ENCODE results near the gene RPEL1.
"Not testable (repeated sequence)": the region's sequence is repeated elsewhere in the genome, so short reads cannot be mapped to it uniquely, and the experiment has no call there.

Gene RPEL1

GRCh38 chr10:103207643-103208042 is 38.0 kb upstream of the RPEL1 start:
- H3K9me3 ChIP-seq (ENCODE audit: low read length); H3K9ac ChIP-seq (ENCODE audit: low read length); H3K4me1 ChIP-seq (ENCODE audit: insufficient read depth, low read length); H3K36me3 ChIP-seq (ENCODE audit: insufficient read depth, low read length); H3K4me3 ChIP-seq (ENCODE audit: low read depth in 1 of 2, low read length in 2 of 2); H3K27ac ChIP-seq (ENCODE audit: low read depth, low read length); H3K27me3 ChIP-seq (ENCODE audit: control insufficient read depth in 1 of 2, insufficient read depth in 2 of 2, low read length in 2 of 2): not testable (repeated sequence)

GRCh38 chr10:103210262-103210661 is 35.4 kb upstream of the RPEL1 start:
- not testable (repeated sequence) for H3K36me3 ChIP-seq (ENCODE audit: insufficient read depth, low read length); H3K9ac ChIP-seq (ENCODE audit: low read length); H3K9me3 ChIP-seq (ENCODE audit: low read length); H3K27me3 ChIP-seq (ENCODE audit: control insufficient read depth in 1 of 2, insufficient read depth in 2 of 2, low read length in 2 of 2); H3K4me1 ChIP-seq (ENCODE audit: insufficient read depth, low read length); H3K27ac ChIP-seq (ENCODE audit: low read depth, low read length); H3K4me3 ChIP-seq (ENCODE audit: low read depth in 1 of 2, low read length in 2 of 2)

- H3K27ac ChIP-seq (ENCODE audit: low read depth, low read length) = no peak overlapping the region
- H3K9ac ChIP-seq (ENCODE audit: low read length) = no peak overlapping the region
- H3K9me3 ChIP-seq (ENCODE audit: low read length) = no peaks in the 10 kb centered on the region
- H3K27me3 ChIP-seq (ENCODE audit: control insufficient read depth in 1 of 2, insufficient read depth in 2 of 2, low read length in 2 of 2) = no peaks in the 10 kb centered on the region
- H3K4me3 ChIP-seq (ENCODE audit: low read depth in 1 of 2, low read length in 2 of 2) = no peak overlapping the region
- H3K36me3 ChIP-seq (ENCODE audit: insufficient read depth, low read length) = no peaks in the 10 kb centered on the region
- no peaks in the 10 kb centered on the region for H3K4me1 ChIP-seq (ENCODE audit: insufficient read depth, low read length)
Measured at GRCh38 chr10:103215601-103216000, 30.1 kb upstream of the RPEL1 start.

- H3K4me1 ChIP-seq (ENCODE audit: insufficient read depth, low read length); H3K36me3 ChIP-seq (ENCODE audit: insufficient read depth, low read length): not testable (repeated sequence)
Measured at GRCh38 chr10:103216362-103216761, 29.3 kb upstream of the RPEL1 start.

GRCh38 chr10:103224133-103224532 is 21.6 kb upstream of the RPEL1 start:
- no peaks in the 10 kb centered on the region for H3K4me1 ChIP-seq (ENCODE audit: insufficient read depth, low read length)
- H3K9ac ChIP-seq (ENCODE audit: low read length) = no peak overlapping the region
- H3K27ac ChIP-seq (ENCODE audit: low read depth, low read length) = no peak overlapping the region
- peaks cover 4% of the 10 kb centered on the region for H3K9me3 ChIP-seq (ENCODE audit: low read length)
- H3K36me3 ChIP-seq (ENCODE audit: insufficient read depth, low read length) = no peaks in the 10 kb centered on the region
- H3K27me3 ChIP-seq (ENCODE audit: control insufficient read depth in 1 of 2, insufficient read depth in 2 of 2, low read length in 2 of 2) = no peaks in the 10 kb centered on the region
- no peak overlapping the region for H3K4me3 ChIP-seq (ENCODE audit: low read depth in 1 of 2, low read length in 2 of 2)

More at GRCh38 chr10:103216362-103216761, 29.3 kb upstream of the RPEL1 start:
- not testable (repeated sequence) for H3K27ac ChIP-seq (ENCODE audit: low read depth, low read length); H3K4me3 ChIP-seq (ENCODE audit: low read depth in 1 of 2, low read length in 2 of 2); H3K9me3 ChIP-seq (ENCODE audit: low read length); H3K9ac ChIP-seq (ENCODE audit: low read length); H3K27me3 ChIP-seq (ENCODE audit: control insufficient read depth in 1 of 2, insufficient read depth in 2 of 2, low read length in 2 of 2)

GRCh38 chr10:103224721-103225120 is 21.0 kb upstream of the RPEL1 start:
- not testable (repeated sequence) for H3K4me1 ChIP-seq (ENCODE audit: insufficient read depth, low read length); H3K27me3 ChIP-seq (ENCODE audit: control insufficient read depth in 1 of 2, insufficient read depth in 2 of 2, low read length in 2 of 2); H3K4me3 ChIP-seq (ENCODE audit: low read depth in 1 of 2, low read length in 2 of 2); H3K27ac ChIP-seq (ENCODE audit: low read depth, low read length); H3K9ac ChIP-seq (ENCODE audit: low read length); H3K9me3 ChIP-seq (ENCODE audit: low read length); H3K36me3 ChIP-seq (ENCODE audit: insufficient read depth, low read length)

- H3K4me3 ChIP-seq (ENCODE audit: low read depth in 1 of 2, low read length in 2 of 2) = no peak overlapping the region
- peaks cover 5% of the 10 kb centered on the region for H3K4me1 ChIP-seq (ENCODE audit: insufficient read depth, low read length)
- H3K9ac ChIP-seq (ENCODE audit: low read length) = no peak overlapping the region
- H3K36me3 ChIP-seq (ENCODE audit: insufficient read depth, low read length) = no peaks in the 10 kb centered on the region
- H3K9me3 ChIP-seq (ENCODE audit: low read length) = peaks cover 4% of the 10 kb centered on the region
- no peaks in the 10 kb centered on the region for H3K27me3 ChIP-seq (ENCODE audit: control insufficient read depth in 1 of 2, insufficient read depth in 2 of 2, low read length in 2 of 2)
- H3K27ac ChIP-seq (ENCODE audit: low read depth, low read length) = no peak overlapping the region
Measured at GRCh38 chr10:103225939-103226338, 19.7 kb upstream of the RPEL1 start.

GRCh38 chr10:103227416-103227815 is 18.3 kb upstream of the RPEL1 start:
- Histone ChIP-seq H3K27ac (ENCODE audit: low read depth, low read length) (no peak overlapping the region), H3K4me1 (ENCODE audit: insufficient read depth, low read length) (peaks cover 10% of the 10 kb centered on the region), H3K36me3 (ENCODE audit: insufficient read depth, low read length) (no peaks in the 10 kb centered on the region), H3K4me3 (ENCODE audit: low read depth in 1 of 2, low read length in 2 of 2) (no peak overlapping the region), H3K9ac (ENCODE audit: low read length) (no peak overlapping the region), H3K27me3 (ENCODE audit: control insufficient read depth in 1 of 2, insufficient read depth in 2 of 2, low read length in 2 of 2) (no peaks in the 10 kb centered on the region), H3K9me3 (ENCODE audit: low read length) (peaks cover 4% of the 10 kb centered on the region)

- no peak overlapping the region for H3K9ac ChIP-seq (ENCODE audit: low read length)
- no peak overlapping the region for H3K27ac ChIP-seq (ENCODE audit: low read depth, low read length)
- H3K4me3 ChIP-seq (ENCODE audit: low read depth in 1 of 2, low read length in 2 of 2) = no peak overlapping the region
- no peaks in the 10 kb centered on the region for H3K27me3 ChIP-seq (ENCODE audit: control insufficient read depth in 1 of 2, insufficient read depth in 2 of 2, low read length in 2 of 2)
- H3K36me3 ChIP-seq (ENCODE audit: insufficient read depth, low read length) = no peaks in the 10 kb centered on the region
- H3K9me3 ChIP-seq (ENCODE audit: low read length) = no peaks in the 10 kb centered on the region
- H3K4me1 ChIP-seq (ENCODE audit: insufficient read depth, low read length) = peaks cover 10% of the 10 kb centered on the region
Measured at GRCh38 chr10:103231047-103231551, 14.6 kb upstream of the RPEL1 start.

- Histone ChIP-seq H3K9me3 (ENCODE audit: low read length) (no peaks in the 10 kb centered on the region), H3K4me3 (ENCODE audit: low read depth in 1 of 2, low read length in 2 of 2) (no peak overlapping the region), H3K27ac (ENCODE audit: low read depth, low read length) (no peak overlapping the region), H3K4me1 (ENCODE audit: insufficient read depth, low read length) (peaks cover 10% of the 10 kb centered on the region), H3K36me3 (ENCODE audit: insufficient read depth, low read length) (no peaks in the 10 kb centered on the region), H3K27me3 (ENCODE audit: control insufficient read depth in 1 of 2, insufficient read depth in 2 of 2, low read length in 2 of 2) (no peaks in the 10 kb centered on the region), H3K9ac (ENCODE audit: low read length) (no peak overlapping the region)
Measured at GRCh38 chr10:103232131-103232673, 13.5 kb upstream of the RPEL1 start.

GRCh38 chr10:103232772-103233488 is 12.8 kb upstream of the RPEL1 start:
- H3K9me3 ChIP-seq (ENCODE audit: low read length) = no peaks in the 10 kb centered on the region
- no peak overlapping the region for H3K27ac ChIP-seq (ENCODE audit: low read depth, low read length)
- no peaks in the 10 kb centered on the region for H3K36me3 ChIP-seq (ENCODE audit: insufficient read depth, low read length)
- H3K4me1 ChIP-seq (ENCODE audit: insufficient read depth, low read length) = peaks cover 10% of the 10 kb centered on the region
- H3K9ac ChIP-seq (ENCODE audit: low read length) = no peak overlapping the region
- no peaks in the 10 kb centered on the region for H3K27me3 ChIP-seq (ENCODE audit: control insufficient read depth in 1 of 2, insufficient read depth in 2 of 2, low read length in 2 of 2)
- no peak overlapping the region for H3K4me3 ChIP-seq (ENCODE audit: low read depth in 1 of 2, low read length in 2 of 2)

- no peak overlapping the region for H3K27ac ChIP-seq (ENCODE audit: low read depth, low read length)
- no peaks in the 10 kb centered on the region for H3K9me3 ChIP-seq (ENCODE audit: low read length)
- no peak overlapping the region for H3K4me3 ChIP-seq (ENCODE audit: low read depth in 1 of 2, low read length in 2 of 2)
- H3K27me3 ChIP-seq (ENCODE audit: control insufficient read depth in 1 of 2, insufficient read depth in 2 of 2, low read length in 2 of 2) = no peaks in the 10 kb centered on the region
- no peak overlapping the region for H3K9ac ChIP-seq (ENCODE audit: low read length)
- H3K4me1 ChIP-seq (ENCODE audit: insufficient read depth, low read length) = peaks cover 6% of the 10 kb centered on the region
- no peaks in the 10 kb centered on the region for H3K36me3 ChIP-seq (ENCODE audit: insufficient read depth, low read length)
Measured at GRCh38 chr10:103235775-103236174, 9.9 kb upstream of the RPEL1 start.

All from muscle layer of colon (tissue), 2 donors.